Gastroesophageal sphincter (tissue), 3 donors: ENCODE data around the gene C10orf143.

Source experiments
- EP300 ChIP-seq: sonication (generic); formaldehyde crosslinking; IDR thresholded peaks from one replicate; pipeline ENCODE4 v1.6.1; 2017; ENCODE audit warnings: antibody characterized with exemption, mild to moderate bottlenecking
- TF ChIP-seq, protein P1 (sequence below), 4 experiments: fragments of 200-600 bp in 2 of 4; fragments of 450-650 bp in 2 of 4; sonication (generic) in 1 of 4; IDR thresholded peaks; one replicate each; pipeline ENCODE4 v1.5.1; 2017 to 2019; ENCODE audit warnings: antibody characterized with exemption in 4 of 4, mild to moderate bottlenecking in 2 of 4, moderate library complexity in 2 of 4

DNA sequence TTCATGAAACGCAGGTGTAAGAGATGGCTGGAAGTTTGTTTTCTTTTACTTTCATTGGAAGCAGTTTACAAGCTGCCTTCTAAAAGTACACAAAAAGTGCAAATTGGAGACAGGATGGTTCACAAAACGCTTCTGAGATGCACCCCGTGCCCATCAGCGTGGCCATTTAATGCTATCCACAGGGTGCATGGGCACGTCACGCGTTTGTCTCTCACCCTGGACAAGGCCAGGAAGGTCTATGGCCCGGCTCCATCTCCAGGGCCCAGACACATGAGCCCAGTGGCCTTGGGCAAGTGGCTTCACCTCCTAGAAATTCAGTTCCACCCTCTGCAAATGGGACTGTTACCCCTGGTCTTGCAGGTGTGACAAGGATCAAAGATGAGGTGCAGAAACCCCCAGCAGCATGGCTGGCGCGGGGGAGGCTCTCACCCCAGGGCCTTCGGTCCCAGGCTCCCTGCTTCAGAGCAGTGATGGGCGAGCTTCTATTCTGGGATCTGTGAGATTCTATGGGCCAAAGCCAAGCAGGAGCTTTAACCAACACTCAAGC, 85.8 kb downstream of the C10orf143 start:
- TF ChIP-seq, protein P1, sequence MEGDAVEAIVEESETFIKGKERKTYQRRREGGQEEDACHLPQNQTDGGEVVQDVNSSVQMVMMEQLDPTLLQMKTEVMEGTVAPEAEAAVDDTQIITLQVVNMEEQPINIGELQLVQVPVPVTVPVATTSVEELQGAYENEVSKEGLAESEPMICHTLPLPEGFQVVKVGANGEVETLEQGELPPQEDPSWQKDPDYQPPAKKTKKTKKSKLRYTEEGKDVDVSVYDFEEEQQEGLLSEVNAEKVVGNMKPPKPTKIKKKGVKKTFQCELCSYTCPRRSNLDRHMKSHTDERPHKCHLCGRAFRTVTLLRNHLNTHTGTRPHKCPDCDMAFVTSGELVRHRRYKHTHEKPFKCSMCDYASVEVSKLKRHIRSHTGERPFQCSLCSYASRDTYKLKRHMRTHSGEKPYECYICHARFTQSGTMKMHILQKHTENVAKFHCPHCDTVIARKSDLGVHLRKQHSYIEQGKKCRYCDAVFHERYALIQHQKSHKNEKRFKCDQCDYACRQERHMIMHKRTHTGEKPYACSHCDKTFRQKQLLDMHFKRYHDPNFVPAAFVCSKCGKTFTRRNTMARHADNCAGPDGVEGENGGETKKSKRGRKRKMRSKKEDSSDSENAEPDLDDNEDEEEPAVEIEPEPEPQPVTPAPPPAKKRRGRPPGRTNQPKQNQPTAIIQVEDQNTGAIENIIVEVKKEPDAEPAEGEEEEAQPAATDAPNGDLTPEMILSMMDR (IDR thresholded peaks at IDR 0.05), result no peak
- TF ChIP-seq EP300, result no peak
